NCI-H2029 (cell line): ENCODE results near the gene THBS4.
"Not testable (repeated sequence)": the region's sequence is repeated elsewhere in the genome, so short reads cannot be mapped to it uniquely, and the experiment has no call there.

Source experiments
- DNase-seq: peaks from one replicate; lab custom pipeline; 2025; lab: John Stamatoyannopoulos, UW

Gene THBS4

GRCh38 chr5:80076131-80077050 lies 41.2 kb downstream of the THBS4 start:
- no peak for DNase-seq

- DNase-seq, result no peak
Measured at GRCh38 chr5:80077051-80077714, 42.0 kb downstream of the THBS4 start.

- no peak for DNase-seq
Measured at GRCh38 chr5:80078921-80079320, 43.8 kb downstream of the THBS4 start.

GRCh38 chr5:80082281-80082680 lies 47.1 kb downstream of the THBS4 start:
- no peak for DNase-seq

GRCh38 chr5:80082731-80083100 lies 47.6 kb downstream of the THBS4 start:
- DNase-seq, result peak; percentile 84

GRCh38 chr5:80083101-80083890 lies 48.1 kb downstream of the THBS4 start:
- DNase-seq, result peak; percentile 79

- no peak for DNase-seq
Measured at GRCh38 chr5:80090884-80091166, 55.7 kb downstream of the THBS4 start.

GRCh38 chr5:80091792-80092192 lies 56.6 kb downstream of the THBS4 start:
- DNase-seq, result peak; percentile 47

GRCh38 chr5:80092486-80093107 lies 57.4 kb downstream of the THBS4 start:
- no peak for DNase-seq

GRCh38 chr5:80093796-80094195 lies 58.6 kb downstream of the THBS4 start:
- DNase-seq, result no peak

GRCh38 chr5:80094236-80094738 lies 59.1 kb downstream of the THBS4 start:
- DNase-seq, result no peak

GRCh38 chr5:80097451-80097850 lies 62.3 kb downstream of the THBS4 start:
- DNase-seq, result no peak

GRCh38 chr5:80101993-80102392 lies 66.8 kb downstream of the THBS4 start:
- no peak for DNase-seq

- DNase-seq, result no peak
Measured at GRCh38 chr5:80103371-80103770, 68.2 kb downstream of the THBS4 start.

- DNase-seq, result no peak
Measured at GRCh38 chr5:80105698-80106439, 70.7 kb downstream of the THBS4 start.

GRCh38 chr5:80106916-80107315 lies 71.8 kb downstream of the THBS4 start:
- DNase-seq, result no peak

GRCh38 chr5:80109646-80110478 lies 74.7 kb downstream of the THBS4 start:
- DNase-seq, result no peak

- DNase-seq, result not testable (repeated sequence)
Measured at GRCh38 chr5:80111376-80111990, 76.3 kb downstream of the THBS4 start.

GRCh38 chr5:80114860-80115259 lies 79.7 kb downstream of the THBS4 start:
- no peak for DNase-seq

- DNase-seq, result no peak
Measured at GRCh38 chr5:80116000-80116399, 80.9 kb downstream of the THBS4 start.
